MM.1S (cell line): ENCODE measurements around the gene AKAP8.
"Not testable (repeated sequence)": the region's sequence is repeated elsewhere in the genome, so short reads cannot be mapped to it uniquely, and the experiment has no call there.

Source experiments
- EZH2 ChIP-seq: fragments of 300-600 bp; sonication (generic); optimal IDR thresholded peaks from 2 replicates; pipeline ENCODE3; 2017; ENCODE audit warnings: low read depth, mild to moderate bottlenecking, antibody characterized with exemption, low read length, mixed read lengths
- TF ChIP-seq, protein P1 (sequence below): fragments of 300-600 bp; sonication (generic); IDR thresholded peaks from 2 replicates; pipeline ENCODE4 v1.5.1; 2016; ENCODE audit warnings: antibody characterized with exemption, low read length, mixed read lengths

DNA sequence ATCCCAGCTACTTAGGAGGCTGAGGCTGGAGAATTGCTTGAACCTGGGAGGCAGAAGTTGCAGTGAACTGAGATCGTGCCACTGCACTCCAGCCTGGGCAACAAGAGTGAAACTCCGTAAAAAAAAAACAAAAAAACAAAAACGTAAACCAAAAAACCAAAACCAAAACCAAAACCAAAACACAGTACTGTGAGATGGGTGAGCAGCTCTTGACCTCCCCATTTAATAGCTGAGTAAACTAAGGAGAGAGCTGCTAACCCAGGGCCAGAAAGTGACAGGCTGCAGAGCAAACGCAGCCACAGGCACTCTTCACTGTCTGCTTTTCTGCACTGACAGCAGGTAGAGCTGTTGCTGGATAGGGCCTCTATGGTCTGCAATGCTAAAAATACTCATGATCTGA is 19.6 kb downstream of the AKAP8 start:
- TF ChIP-seq, protein P1, sequence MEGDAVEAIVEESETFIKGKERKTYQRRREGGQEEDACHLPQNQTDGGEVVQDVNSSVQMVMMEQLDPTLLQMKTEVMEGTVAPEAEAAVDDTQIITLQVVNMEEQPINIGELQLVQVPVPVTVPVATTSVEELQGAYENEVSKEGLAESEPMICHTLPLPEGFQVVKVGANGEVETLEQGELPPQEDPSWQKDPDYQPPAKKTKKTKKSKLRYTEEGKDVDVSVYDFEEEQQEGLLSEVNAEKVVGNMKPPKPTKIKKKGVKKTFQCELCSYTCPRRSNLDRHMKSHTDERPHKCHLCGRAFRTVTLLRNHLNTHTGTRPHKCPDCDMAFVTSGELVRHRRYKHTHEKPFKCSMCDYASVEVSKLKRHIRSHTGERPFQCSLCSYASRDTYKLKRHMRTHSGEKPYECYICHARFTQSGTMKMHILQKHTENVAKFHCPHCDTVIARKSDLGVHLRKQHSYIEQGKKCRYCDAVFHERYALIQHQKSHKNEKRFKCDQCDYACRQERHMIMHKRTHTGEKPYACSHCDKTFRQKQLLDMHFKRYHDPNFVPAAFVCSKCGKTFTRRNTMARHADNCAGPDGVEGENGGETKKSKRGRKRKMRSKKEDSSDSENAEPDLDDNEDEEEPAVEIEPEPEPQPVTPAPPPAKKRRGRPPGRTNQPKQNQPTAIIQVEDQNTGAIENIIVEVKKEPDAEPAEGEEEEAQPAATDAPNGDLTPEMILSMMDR: not testable (repeated sequence)
- TF ChIP-seq EZH2: not testable (repeated sequence)
